ENCODE results near the gene GMFB.

DNA sequence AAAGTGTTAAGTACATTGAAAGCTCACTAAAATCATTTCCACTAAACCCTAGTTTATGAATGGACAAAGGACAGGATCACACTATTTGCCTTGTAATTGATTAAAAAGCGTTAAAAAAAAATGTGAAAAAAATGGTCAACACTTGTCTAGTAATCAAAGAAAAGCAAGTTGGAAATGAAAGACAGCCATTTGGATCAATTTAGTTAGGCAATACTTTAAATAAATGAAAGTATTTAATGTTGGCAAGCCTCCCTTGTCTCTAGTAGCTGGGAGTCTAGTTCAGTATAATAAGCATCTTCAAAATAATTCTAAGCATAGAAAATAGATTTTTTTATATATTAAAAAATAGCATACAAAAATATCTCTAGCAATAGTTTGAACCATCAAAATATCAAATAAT is 33.4 kb downstream of the GMFB start:
- TF ChIP-seq, protein P1, sequence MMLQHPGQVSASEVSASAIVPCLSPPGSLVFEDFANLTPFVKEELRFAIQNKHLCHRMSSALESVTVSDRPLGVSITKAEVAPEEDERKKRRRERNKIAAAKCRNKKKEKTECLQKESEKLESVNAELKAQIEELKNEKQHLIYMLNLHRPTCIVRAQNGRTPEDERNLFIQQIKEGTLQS (IDR thresholded peaks at IDR 0.05; ENCODE audit: borderline replicate concordance, extremely low read depth, low read depth, low read length), result no peak
- TF ChIP-seq IRF3 (IDR thresholded peaks at IDR 0.05), result no peak
- TF ChIP-seq POLR2A (IDR thresholded peaks at IDR 0.05; ENCODE audit: low read depth, low read length), result no peak
- no peak for TF ChIP-seq RFX5 (IDR thresholded peaks at IDR 0.05; ENCODE audit: low read depth, low read length)
- no peak for TF ChIP-seq EZH2 (IDR thresholded peaks at IDR 0.05; ENCODE audit: borderline replicate concordance, control insufficient read depth, low read depth, low read length)
- no peak for TF ChIP-seq BCL11A (IDR thresholded peaks at IDR 0.05; ENCODE audit: low read depth, low read length)
- TF ChIP-seq EP300 (IDR thresholded peaks at IDR 0.05; ENCODE audit: borderline replicate concordance in 1 of 2, control insufficient read depth in 1 of 2, low read depth in 2 of 2, low read length in 2 of 2), result no peak
- TF ChIP-seq, protein P2, sequence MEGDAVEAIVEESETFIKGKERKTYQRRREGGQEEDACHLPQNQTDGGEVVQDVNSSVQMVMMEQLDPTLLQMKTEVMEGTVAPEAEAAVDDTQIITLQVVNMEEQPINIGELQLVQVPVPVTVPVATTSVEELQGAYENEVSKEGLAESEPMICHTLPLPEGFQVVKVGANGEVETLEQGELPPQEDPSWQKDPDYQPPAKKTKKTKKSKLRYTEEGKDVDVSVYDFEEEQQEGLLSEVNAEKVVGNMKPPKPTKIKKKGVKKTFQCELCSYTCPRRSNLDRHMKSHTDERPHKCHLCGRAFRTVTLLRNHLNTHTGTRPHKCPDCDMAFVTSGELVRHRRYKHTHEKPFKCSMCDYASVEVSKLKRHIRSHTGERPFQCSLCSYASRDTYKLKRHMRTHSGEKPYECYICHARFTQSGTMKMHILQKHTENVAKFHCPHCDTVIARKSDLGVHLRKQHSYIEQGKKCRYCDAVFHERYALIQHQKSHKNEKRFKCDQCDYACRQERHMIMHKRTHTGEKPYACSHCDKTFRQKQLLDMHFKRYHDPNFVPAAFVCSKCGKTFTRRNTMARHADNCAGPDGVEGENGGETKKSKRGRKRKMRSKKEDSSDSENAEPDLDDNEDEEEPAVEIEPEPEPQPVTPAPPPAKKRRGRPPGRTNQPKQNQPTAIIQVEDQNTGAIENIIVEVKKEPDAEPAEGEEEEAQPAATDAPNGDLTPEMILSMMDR (IDR thresholded peaks at IDR 0.05 in 2 of 3, conservative IDR thresholded peaks at IDR 0.05 in 1 of 3; ENCODE audit: control insufficient read depth in 2 of 3, extremely low read depth in 1 of 3, insufficient read depth in 1 of 3, low read depth in 3 of 3, low read length in 3 of 3), result no peak
- no peak for TF ChIP-seq KAT2A (conservative IDR thresholded peaks at IDR 0.05; ENCODE audit: control insufficient read depth, low read depth, low read length)
- TF ChIP-seq POLR2AphosphoS5 (IDR thresholded peaks at IDR 0.05; ENCODE audit: low read length), result no peak
- TF ChIP-seq SUZ12 (IDR thresholded peaks at IDR 0.05; ENCODE audit: unreplicated experiment), result no peak
- TF ChIP-seq ZNF274 (IDR thresholded peaks at IDR 0.05; ENCODE audit: insufficient read depth, insufficient read length), result no peak
- no peak for TF ChIP-seq PAX8 (IDR thresholded peaks at IDR 0.05)
- TF ChIP-seq CHD2 (IDR thresholded peaks at IDR 0.05; ENCODE audit: borderline replicate concordance, low read depth, low read length), result no peak
